Dedifferentiated amniotic fluid mesenchymal stem cell (primary cell): ENCODE data around the gene SUGCT.
"Not testable (repeated sequence)": the region's sequence is repeated elsewhere in the genome, so short reads cannot be mapped to it uniquely, and the experiment has no call there.

ENCODE experiments used
- DNase-seq: peaks from one replicate; pipeline ENCODE4 v3.0.0-alpha.2; 2016; ENCODE audit errors: extremely low spot score

Gene SUGCT

GRCh38 chr7:40253444-40253843 is 118.6 kb downstream of the SUGCT start:
- not testable (repeated sequence) for DNase-seq

GRCh38 chr7:40263752-40264390 is 129.1 kb downstream of the SUGCT start:
- DNase-seq, result no peak

DNA sequence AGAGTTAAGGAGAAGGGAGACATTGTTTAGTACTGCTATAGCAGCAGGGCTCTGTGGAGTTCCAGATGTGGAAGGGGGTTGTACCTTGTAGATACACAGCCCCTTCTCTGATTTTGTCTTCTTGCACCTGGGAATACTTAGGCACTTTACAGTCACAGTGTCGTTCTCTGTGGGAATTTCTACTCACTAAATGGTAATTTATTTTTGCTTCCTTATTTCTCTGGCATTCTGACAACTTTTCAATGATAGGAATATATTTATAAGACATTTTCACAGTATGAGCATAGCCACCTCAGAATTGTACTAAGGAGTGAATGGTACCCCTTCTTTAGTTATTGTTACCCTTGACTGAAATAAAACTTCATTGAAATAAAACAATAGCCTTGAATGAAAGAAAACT is 132.8 kb downstream of the SUGCT start:
- no peak for DNase-seq

DNA sequence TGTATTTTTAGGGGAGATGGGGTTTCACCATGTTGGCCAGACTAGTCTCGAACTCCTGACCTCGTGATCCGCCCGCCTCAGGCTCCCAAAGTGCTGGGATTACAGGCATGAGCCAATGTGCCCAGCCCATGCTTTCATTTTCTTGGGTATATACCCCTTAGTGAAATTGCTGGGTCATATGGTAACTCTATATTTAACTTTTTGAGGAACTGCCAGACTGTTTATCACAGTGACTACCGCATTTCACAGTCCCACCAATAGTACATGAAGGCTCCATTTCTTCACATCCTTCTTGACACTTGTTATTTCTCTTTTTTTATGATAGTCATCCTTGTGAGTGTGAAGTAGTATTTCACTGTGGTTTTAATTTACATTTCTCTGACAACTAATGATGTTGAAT is 134.0 kb downstream of the SUGCT start:
- DNase-seq, result not testable (repeated sequence)

- DNase-seq, result no peak
Measured at GRCh38 chr7:40276061-40276460, 141.3 kb downstream of the SUGCT start.

DNA sequence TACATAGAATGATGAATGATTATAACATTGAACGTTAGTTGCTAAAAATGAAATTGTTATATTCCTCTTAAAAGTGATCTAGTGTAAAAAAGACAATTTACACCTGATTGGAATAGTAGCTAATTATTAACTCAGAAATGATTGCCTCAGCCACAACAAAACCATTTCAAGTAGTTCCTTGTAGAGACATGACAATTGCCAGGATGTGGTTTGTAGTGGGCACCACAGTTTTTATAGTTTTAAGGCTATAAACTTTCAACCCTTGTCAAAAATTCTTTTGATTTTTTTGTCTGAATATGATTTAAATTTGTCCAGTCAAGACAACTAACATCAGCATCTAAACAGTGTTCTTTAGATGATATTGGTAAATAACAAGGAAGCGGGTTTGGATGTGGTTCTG is 145.2 kb downstream of the SUGCT start:
- no peak for DNase-seq

- DNase-seq, result no peak
Measured at GRCh38 chr7:40282858-40283257, 148.1 kb downstream of the SUGCT start.

DNA sequence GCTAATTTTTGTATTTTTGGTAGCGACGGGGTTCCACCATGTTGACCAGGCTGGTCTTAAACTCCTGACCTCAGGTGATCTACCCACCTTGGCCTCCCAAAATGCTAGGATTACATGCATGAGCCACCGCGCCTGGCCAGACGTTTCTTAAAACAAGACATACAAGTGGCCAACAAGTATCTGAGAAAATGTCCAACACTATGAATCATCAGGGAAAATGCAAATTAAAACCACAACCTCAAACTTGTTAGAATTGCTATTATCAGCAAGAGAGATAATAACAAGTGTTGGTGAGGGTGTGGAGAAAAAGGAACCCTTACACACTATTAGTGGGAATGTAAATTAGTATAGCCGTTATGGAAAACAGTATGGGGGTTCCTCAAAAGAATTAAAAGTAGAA is 148.6 kb downstream of the SUGCT start:
- DNase-seq, result no peak

DNA sequence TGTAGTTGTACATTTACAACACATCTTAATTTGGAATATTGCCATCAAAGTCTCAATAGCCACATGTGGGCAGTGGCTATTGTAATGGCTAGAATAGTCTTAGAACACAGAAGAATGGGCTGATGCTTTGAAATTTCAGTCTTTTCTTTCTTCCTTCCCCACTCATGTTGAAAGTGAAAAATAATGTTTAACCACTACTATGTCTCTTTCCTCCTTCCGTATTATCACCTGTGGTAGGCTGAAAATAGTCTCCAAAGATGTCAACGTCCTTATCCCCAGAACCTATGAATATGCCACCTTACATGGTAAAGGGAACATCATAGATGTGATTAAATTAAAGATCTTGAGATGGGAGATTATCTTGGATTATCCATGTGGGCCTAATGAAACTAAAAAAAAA is 154.0 kb downstream of the SUGCT start:
- no peak for DNase-seq

- peak; percentile 68 for DNase-seq
Measured at GRCh38 chr7:40297741-40298311, 163.0 kb downstream of the SUGCT start.

DNA sequence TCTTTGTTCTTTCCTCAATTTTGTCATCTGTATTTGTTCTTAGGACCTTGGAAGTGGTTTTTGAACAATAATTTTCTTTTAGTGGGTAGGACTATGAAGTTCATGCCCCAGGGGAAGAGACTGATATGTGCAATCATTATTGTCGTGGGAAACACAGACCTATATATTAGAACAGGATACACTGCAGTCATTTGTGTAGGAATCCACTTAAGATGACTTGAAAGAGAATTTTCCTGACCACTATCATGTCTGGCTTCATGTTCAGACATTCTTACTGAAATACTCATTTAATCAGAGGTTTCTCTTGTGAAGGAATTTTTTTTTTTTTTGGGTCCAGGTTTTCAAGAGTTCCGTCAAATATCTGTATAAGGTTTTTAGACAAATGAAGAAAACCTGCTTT is 163.6 kb downstream of the SUGCT start:
- peak; percentile 30 for DNase-seq

- DNase-seq, result no peak
Measured at GRCh38 chr7:40299097-40299496, 164.3 kb downstream of the SUGCT start.

GRCh38 chr7:40300146-40300670 is 165.4 kb downstream of the SUGCT start:
- DNase-seq, result no peak

- DNase-seq, result no peak
Measured at GRCh38 chr7:40301486-40302068, 166.8 kb downstream of the SUGCT start.

DNA sequence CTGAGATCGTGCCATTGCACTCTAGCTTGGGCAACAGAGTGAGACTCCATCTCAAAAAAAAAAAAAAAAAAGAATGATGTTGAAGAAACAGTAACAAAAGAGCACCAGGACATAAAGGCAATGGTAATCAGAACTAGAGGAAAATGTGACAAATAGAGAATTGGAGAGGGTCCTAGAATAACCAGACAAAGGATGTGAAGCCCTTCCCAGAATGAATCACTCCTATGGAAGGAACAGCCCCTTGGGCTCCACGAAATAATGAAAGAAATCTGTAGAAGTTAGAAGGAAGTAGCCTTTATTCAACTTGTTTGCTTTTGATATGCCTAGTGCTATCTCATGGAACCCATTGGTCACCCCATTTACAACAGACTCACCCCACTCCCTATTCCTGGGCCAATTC is 169.2 kb downstream of the SUGCT start:
- no peak for DNase-seq

GRCh38 chr7:40305229-40305628 is 170.4 kb downstream of the SUGCT start:
- DNase-seq, result no peak

DNA sequence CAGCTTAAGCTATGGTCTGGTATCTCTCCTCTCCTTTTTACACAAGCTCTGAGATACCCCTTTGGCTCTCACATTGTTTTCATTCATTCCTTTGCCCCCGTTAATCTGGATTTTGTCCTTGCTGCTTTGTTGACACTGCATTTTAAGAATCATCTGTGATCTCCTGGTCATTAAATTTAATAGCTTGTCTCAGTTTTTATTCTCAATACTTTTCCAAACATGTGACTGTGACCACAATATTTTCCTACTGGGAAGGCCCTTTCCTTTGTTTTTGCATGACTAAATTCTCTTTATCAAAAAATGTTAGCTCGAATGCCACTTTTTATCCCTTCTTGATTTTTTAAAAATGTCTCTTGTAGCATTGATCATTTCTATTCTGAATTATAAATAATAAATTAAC is 171.2 kb downstream of the SUGCT start:
- DNase-seq, result no peak

DNA sequence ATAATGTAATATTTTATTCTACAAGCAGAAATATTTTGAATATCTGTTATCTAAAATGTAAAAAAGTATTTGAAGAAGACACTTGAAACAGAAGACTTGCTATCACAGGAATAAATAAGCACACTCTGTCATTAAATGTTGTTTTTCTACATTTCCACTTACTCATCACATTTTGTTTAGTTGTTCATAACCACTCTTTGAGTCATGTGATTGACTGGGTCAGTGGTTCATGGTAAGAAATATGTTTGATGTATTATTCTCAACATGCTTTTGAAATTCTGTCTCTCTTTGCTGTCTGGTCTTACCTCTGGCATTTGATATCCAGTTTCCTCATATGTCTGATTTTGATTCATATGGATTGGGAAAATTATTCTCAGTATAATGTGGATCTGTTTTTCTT is 171.8 kb downstream of the SUGCT start:
- peak; percentile 39 for DNase-seq

- no peak for DNase-seq
Measured at GRCh38 chr7:40310258-40310657, 175.5 kb downstream of the SUGCT start.

DNA sequence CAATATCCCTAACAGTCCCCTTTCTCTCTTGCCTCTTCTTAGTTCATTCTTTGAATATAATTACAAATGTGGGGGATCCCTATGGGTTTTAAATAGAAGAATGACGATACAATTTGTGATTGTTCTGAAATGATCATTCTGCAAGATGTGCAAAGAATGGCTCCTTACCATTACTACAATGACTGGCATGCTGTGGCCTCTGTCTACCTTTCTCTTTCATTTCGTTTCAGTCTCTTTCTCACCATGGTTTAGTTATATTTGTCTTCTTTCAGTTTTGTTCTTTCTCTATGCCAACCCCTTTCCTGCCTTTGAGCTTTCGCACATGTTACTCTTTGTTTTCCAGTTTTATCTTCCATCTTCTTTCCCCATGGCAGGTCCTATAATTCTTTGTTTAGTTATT is 176.5 kb downstream of the SUGCT start:
- DNase-seq, result no peak

DNA sequence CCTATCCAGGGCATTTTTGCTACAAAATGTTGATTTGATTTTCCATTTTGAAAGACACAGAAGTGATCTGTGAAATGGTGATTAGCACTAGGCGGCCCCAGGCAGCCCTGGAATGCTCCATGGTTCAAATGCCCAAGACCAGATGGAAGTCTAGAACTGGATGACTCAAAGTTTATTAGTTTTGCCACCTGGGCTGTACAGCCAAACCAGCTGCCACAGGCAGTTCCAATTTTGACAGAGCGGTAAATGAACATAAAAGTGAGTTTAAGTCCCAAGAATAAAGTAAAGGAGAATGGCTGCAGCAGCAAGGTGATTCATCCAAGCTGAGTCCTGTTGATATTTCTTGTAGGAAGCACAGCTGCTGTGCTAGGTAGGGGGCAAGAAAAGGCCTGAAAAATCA is 180.5 kb downstream of the SUGCT start:
- no peak for DNase-seq

- DNase-seq, result no peak
Measured at GRCh38 chr7:40316176-40316575, 181.4 kb downstream of the SUGCT start.

DNA sequence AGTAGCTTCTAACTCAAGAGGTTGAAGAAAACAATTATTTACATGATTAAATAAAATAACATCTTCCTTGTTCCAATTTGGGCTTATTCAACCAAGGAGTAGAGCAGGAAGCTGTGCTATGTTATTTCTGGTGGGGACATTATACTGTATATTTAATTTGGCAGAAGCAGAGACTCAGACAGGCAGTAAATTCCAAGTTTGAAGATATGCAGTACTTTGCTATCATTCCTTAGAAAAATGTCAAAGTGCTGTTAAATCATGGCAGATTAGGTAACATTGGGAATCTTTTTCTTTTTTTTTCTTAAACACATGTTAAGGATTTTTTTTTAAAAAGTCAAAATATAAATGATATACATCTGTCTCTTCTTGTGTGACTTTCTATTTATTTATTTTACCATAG is 190.1 kb downstream of the SUGCT start:
- peak; percentile 30 for DNase-seq
